HEK293 (cell line): ENCODE results near the gene ODAD3.

Experiments
- CTCF ChIA-PET: fragments of 350-600 bp; formaldehyde crosslinking; extraction: SDS; loops from one replicate; lab custom pipeline; 2021; ENCODE audit warnings: antibody characterized with exemption; lab: Yijun Ruan, JAX
- POLR2A ChIA-PET: fragments of 300-600 bp; formaldehyde crosslinking; extraction: SDS; loops from one replicate; lab custom pipeline; 2020; ENCODE audit warnings: antibody characterized with exemption, inconsistent platforms; lab: Yijun Ruan, JAX
- H3K27ac ChIP-seq: fragments of 200-500 bp; sonication (Bioruptor generic); 2 replicates; pipeline ENCODE4 v1.5.1; 2014; ENCODE audit warnings: low read depth, low read length, control low read depth, inconsistent platforms; ENCODE audit errors: extremely low read depth
- H3K36me3 ChIP-seq, 2 experiments: fragments of 200-500 bp in 1 of 2; sonication (Bioruptor generic) in 1 of 2; 1 replicate in 1 of 2; 2 replicates in 1 of 2; pipeline ENCODE4 v1.5.1; 2014 to 2017; ENCODE audit warnings: inconsistent platforms in 2 of 2, low read length in 2 of 2; ENCODE audit not compliant: control insufficient read depth in 2 of 2, insufficient read depth in 1 of 2
- H3K4me1 ChIP-seq: fragments of 200-500 bp; sonication (Bioruptor generic); 2 replicates; pipeline ENCODE4 v1.5.1; 2014; ENCODE audit warnings: mild to moderate bottlenecking, low read length, inconsistent platforms; ENCODE audit not compliant: control insufficient read depth, insufficient read depth
- H3K4me3 ChIP-seq: 2 replicates; pipeline ENCODE4 v1.5.1; 2011; ENCODE audit warnings: low read depth, mild to moderate bottlenecking, control low read depth, low read length, moderate library complexity
- H3K9me3 ChIP-seq: fragments of 200-500 bp; sonication (Bioruptor generic); 2 replicates; pipeline ENCODE4 v1.5.1; 2014; ENCODE audit warnings: low read depth, low read length, inconsistent platforms; ENCODE audit not compliant: control insufficient read depth, insufficient read depth
- FEZF1 ChIP-seq: fragments of 450-650 bp; formaldehyde crosslinking; IDR thresholded peaks from 2 replicates; pipeline ENCODE4 v1.5.1; 2016; ENCODE audit warnings: missing biosample characterization, missing genetic modification characterization
- GLI4 ChIP-seq: fragments of 450-650 bp; formaldehyde crosslinking; IDR thresholded peaks from 2 replicates; pipeline ENCODE4 v1.5.1; 2016; ENCODE audit warnings: missing biosample characterization, missing genetic modification characterization
- KLF1 ChIP-seq: fragments of 450-650 bp; formaldehyde crosslinking; IDR thresholded peaks from 2 replicates; pipeline ENCODE4 v1.5.1; 2016; ENCODE audit warnings: missing biosample characterization, missing genetic modification characterization
- KLF16 ChIP-seq: fragments of 450-650 bp; formaldehyde crosslinking; IDR thresholded peaks from 2 replicates; pipeline ENCODE4 v1.5.1; 2017; ENCODE audit warnings: missing biosample characterization, missing genetic modification characterization
- KLF7 ChIP-seq: fragments of 450-650 bp; formaldehyde crosslinking; IDR thresholded peaks from 2 replicates; pipeline ENCODE4 v1.5.1; 2016; ENCODE audit warnings: missing biosample characterization, missing genetic modification characterization, borderline replicate concordance
- SP2 ChIP-seq: fragments of 450-650 bp; formaldehyde crosslinking; IDR thresholded peaks from 2 replicates; pipeline ENCODE4 v1.5.1; 2016; ENCODE audit warnings: missing biosample characterization, missing genetic modification characterization
- WT1 ChIP-seq: fragments of 450-650 bp; formaldehyde crosslinking; IDR thresholded peaks from 2 replicates; pipeline ENCODE4 v1.5.1; 2016; ENCODE audit warnings: missing biosample characterization, missing genetic modification characterization
- ZBTB8A ChIP-seq: fragments of 450-650 bp; formaldehyde crosslinking; IDR thresholded peaks from 2 replicates; pipeline ENCODE4 v1.5.1; 2016; ENCODE audit warnings: missing biosample characterization, missing genetic modification characterization
- ZNF184 ChIP-seq: fragments of 450-650 bp; IDR thresholded peaks from 2 replicates; pipeline ENCODE4 v1.5.1; 2018; ENCODE audit warnings: missing biosample characterization, mild to moderate bottlenecking, missing genetic modification characterization
- ZNF2 ChIP-seq: fragments of 450-650 bp; formaldehyde crosslinking; IDR thresholded peaks from 2 replicates; pipeline ENCODE4 v1.5.1; 2016; ENCODE audit warnings: missing biosample characterization, missing genetic modification characterization
- ZNF214 ChIP-seq: fragments of 450-650 bp; formaldehyde crosslinking; IDR thresholded peaks from 2 replicates; pipeline ENCODE4 v1.5.1; 2017; ENCODE audit warnings: missing biosample characterization, mild to moderate bottlenecking, missing genetic modification characterization, borderline replicate concordance
- ZNF302 ChIP-seq: fragments of 450-650 bp; formaldehyde crosslinking; IDR thresholded peaks from 2 replicates; pipeline ENCODE4 v1.5.1; 2016; ENCODE audit warnings: missing biosample characterization, missing genetic modification characterization, low read depth
- ZNF335 ChIP-seq: fragments of 450-650 bp; formaldehyde crosslinking; conservative IDR thresholded peaks from 2 replicates; pipeline ENCODE4 v1.5.1; 2016; ENCODE audit warnings: missing biosample characterization, missing genetic modification characterization
- ZNF416 ChIP-seq: fragments of 450-650 bp; formaldehyde crosslinking; IDR thresholded peaks from 2 replicates; pipeline ENCODE4 v1.5.1; 2016; ENCODE audit warnings: missing biosample characterization, missing genetic modification characterization
- ZNF426 ChIP-seq: fragments of 450-650 bp; formaldehyde crosslinking; IDR thresholded peaks from 2 replicates; pipeline ENCODE4 v1.5.1; 2017; ENCODE audit warnings: missing biosample characterization, missing genetic modification characterization, mild to moderate bottlenecking, inconsistent platforms, moderate library complexity
- ZNF433 ChIP-seq: fragments of 450-650 bp; formaldehyde crosslinking; IDR thresholded peaks from 2 replicates; pipeline ENCODE4 v1.5.1; 2016; ENCODE audit warnings: missing biosample characterization, missing genetic modification characterization, low read depth
- ZNF530 ChIP-seq: fragments of 450-650 bp; formaldehyde crosslinking; IDR thresholded peaks from 2 replicates; pipeline ENCODE4 v1.5.1; 2016; ENCODE audit warnings: low read depth, missing biosample characterization, missing genetic modification characterization
- ZNF549 ChIP-seq: fragments of 450-650 bp; IDR thresholded peaks from 2 replicates; pipeline ENCODE4 v1.5.1; 2018; ENCODE audit warnings: missing biosample characterization, missing genetic modification characterization, mild to moderate bottlenecking, inconsistent platforms, moderate library complexity
- ZNF555 ChIP-seq: fragments of 450-650 bp; formaldehyde crosslinking; conservative IDR thresholded peaks from 2 replicates; pipeline ENCODE4 v1.5.1; 2017; ENCODE audit warnings: missing biosample characterization, mild to moderate bottlenecking, missing genetic modification characterization, inconsistent platforms
- ZNF558 ChIP-seq: fragments of 450-650 bp; formaldehyde crosslinking; IDR thresholded peaks from 2 replicates; pipeline ENCODE4 v1.5.1; 2016; ENCODE audit warnings: missing biosample characterization, missing genetic modification characterization
- ZNF561 ChIP-seq: fragments of 450-650 bp; IDR thresholded peaks from 2 replicates; pipeline ENCODE4 v1.5.1; 2018; ENCODE audit warnings: missing biosample characterization, missing genetic modification characterization, borderline replicate concordance
- ZNF600 ChIP-seq: fragments of 450-650 bp; formaldehyde crosslinking; IDR thresholded peaks from 2 replicates; pipeline ENCODE4 v1.5.1; 2016; ENCODE audit warnings: missing biosample characterization, missing genetic modification characterization
- ZNF629 ChIP-seq: fragments of 450-650 bp; formaldehyde crosslinking; IDR thresholded peaks from 2 replicates; pipeline ENCODE4 v1.5.1; 2017; ENCODE audit warnings: missing biosample characterization, missing genetic modification characterization
- ZNF843 ChIP-seq: fragments of 450-650 bp; formaldehyde crosslinking; IDR thresholded peaks from 2 replicates; pipeline ENCODE4 v1.5.1; 2016; ENCODE audit warnings: missing biosample characterization, missing genetic modification characterization
- ZSCAN16 ChIP-seq: fragments of 450-650 bp; formaldehyde crosslinking; IDR thresholded peaks from 2 replicates; pipeline ENCODE4 v1.5.1; 2016; ENCODE audit warnings: missing biosample characterization, missing genetic modification characterization
- TF ChIP-seq, protein P1 (sequence below): fragments of 450-650 bp; formaldehyde crosslinking; IDR thresholded peaks from 2 replicates; pipeline ENCODE4 v1.5.1; 2016; ENCODE audit warnings: missing biosample characterization, missing genetic modification characterization
- TF ChIP-seq, protein P2 (sequence below): fragments of 450-650 bp; formaldehyde crosslinking; IDR thresholded peaks from 2 replicates; pipeline ENCODE4 v1.5.1; 2016; ENCODE audit warnings: missing biosample characterization, missing genetic modification characterization
- TF ChIP-seq, protein P3 (sequence below): fragments of 450-650 bp; IDR thresholded peaks from 2 replicates; pipeline ENCODE4 v1.5.1; 2018; ENCODE audit warnings: missing biosample characterization, missing genetic modification characterization
- TF ChIP-seq, protein P4 (sequence below): IDR thresholded peaks from 2 replicates; pipeline ENCODE4 v1.6.1; 2011; ENCODE audit warnings: mild to moderate bottlenecking, low read depth, low read length, borderline replicate concordance

ODAD3 gene

DNA sequence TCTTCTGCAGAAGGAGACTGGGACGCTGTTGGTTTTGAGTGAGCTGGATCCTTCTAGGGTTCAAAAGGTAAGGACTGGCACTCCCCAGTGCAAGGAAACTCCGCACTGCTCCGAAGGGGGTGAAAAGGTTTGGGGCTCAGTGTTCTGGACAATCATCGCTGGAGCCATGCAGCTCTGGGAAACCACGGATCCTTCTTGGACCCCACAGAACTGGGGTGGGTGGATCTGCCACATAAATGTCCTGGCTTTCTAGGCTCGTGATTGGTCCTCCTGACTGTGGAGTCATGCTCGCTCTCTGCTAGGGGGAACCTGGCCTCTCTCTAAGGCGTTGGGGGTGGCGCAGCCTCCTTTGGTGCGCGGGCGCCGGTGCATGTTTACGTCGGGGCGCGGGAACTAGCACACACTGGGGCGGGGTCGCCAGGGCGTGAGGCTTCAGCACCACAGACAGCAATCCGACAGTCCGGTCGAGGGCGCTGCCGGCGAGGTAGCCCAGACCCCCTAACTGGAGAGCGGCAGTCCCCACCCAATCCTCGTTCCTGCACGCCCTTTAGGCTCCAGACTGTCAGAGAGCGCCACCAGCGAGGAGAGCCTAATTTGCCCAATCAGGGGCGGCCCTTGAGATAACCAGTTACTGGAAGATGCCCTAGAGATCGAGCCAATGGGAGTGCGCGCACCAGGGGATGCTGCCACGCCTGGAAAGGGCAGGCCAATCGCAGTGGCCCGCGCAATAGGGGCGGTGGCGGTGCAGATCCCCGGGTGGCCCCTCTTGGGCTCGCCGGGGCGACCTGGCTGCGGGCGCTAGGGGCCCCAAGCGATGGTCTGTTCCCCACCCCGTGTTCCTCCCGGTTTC, 46.8 kb upstream of the ODAD3 start (continued):
- TF ChIP-seq, protein P1, sequence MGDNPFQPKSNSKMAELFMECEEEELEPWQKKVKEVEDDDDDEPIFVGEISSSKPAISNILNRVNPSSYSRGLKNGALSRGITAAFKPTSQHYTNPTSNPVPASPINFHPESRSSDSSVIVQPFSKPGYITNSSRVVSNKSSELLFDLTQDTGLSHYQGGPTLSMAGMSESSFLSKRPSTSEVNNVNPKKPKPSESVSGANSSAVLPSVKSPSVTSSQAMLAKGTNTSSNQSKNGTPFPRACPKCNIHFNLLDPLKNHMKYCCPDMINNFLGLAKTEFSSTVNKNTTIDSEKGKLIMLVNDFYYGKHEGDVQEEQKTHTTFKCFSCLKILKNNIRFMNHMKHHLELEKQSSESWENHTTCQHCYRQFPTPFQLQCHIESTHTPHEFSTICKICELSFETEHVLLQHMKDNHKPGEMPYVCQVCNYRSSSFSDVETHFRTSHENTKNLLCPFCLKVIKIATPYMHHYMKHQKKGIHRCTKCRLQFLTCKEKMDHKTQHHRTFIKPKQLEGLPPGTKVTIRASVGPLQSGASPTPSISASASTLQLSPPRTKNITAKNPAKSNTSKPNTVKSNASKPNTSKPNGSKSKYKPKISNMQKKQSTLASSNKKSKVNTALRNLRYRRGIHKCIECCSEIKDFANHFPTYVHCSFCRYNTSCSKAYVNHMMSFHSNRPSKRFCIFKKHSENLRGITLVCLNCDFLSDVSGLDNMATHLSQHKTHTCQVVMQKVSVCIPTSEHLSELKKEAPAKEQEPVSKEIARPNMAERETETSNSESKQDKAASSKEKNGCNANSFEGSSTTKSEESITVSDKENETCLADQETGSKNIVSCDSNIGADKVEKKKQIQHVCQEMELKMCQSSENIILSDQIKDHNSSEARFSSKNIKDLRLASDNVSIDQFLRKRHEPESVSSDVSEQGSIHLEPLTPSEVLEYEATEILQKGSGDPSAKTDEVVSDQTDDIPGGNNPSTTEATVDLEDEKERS (tag by site-specific recombination): no peak
- TF ChIP-seq, protein P2, sequence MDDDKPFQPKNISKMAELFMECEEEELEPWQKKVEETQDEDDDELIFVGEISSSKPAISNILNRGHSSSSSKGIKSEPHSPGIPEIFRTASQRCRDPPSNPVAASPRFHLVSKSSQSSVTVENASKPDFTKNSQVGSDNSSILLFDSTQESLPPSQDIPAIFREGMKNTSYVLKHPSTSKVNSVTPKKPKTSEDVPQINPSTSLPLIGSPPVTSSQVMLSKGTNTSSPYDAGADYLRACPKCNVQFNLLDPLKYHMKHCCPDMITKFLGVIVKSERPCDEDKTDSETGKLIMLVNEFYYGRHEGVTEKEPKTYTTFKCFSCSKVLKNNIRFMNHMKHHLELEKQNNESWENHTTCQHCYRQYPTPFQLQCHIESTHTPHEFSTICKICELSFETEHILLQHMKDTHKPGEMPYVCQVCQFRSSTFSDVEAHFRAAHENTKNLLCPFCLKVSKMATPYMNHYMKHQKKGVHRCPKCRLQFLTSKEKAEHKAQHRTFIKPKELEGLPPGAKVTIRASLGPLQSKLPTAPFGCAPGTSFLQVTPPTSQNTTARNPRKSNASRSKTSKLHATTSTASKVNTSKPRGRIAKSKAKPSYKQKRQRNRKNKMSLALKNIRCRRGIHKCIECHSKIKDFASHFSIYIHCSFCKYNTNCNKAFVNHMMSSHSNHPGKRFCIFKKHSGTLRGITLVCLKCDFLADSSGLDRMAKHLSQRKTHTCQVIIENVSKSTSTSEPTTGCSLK (tag by site-specific recombination): no peak
- TF ChIP-seq ZNF549 (tag by site-specific recombination) (no peak), ZNF558 (tag by site-specific recombination) (no peak), ZNF335 (no peak), ZNF214 (no peak), ZBTB8A (tag by site-specific recombination) (peak; percentile 99), KLF1 (peak; percentile 85), ZNF629 (tag by site-specific recombination) (no peak), ZNF302 (tag by site-specific recombination) (no peak), FEZF1 (tag by site-specific recombination) (no peak), ZNF561 (tag by site-specific recombination) (no peak; the same call in 1 of the 2 replicates), ZSCAN16 (no peak), ZNF2 (tag by site-specific recombination) (no peak), ZNF433 (no peak), SP2 (tag by site-specific recombination) (peak; percentile 94), ZNF426 (tag by site-specific recombination) (no peak), ZNF555 (tag by site-specific recombination) (no peak)
- TF ChIP-seq, protein P3, sequence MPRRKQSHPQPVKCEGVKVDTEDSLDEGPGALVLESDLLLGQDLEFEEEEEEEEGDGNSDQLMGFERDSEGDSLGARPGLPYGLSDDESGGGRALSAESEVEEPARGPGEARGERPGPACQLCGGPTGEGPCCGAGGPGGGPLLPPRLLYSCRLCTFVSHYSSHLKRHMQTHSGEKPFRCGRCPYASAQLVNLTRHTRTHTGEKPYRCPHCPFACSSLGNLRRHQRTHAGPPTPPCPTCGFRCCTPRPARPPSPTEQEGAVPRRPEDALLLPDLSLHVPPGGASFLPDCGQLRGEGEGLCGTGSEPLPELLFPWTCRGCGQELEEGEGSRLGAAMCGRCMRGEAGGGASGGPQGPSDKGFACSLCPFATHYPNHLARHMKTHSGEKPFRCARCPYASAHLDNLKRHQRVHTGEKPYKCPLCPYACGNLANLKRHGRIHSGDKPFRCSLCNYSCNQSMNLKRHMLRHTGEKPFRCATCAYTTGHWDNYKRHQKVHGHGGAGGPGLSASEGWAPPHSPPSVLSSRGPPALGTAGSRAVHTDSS (tag by site-specific recombination): no peak

DNA sequence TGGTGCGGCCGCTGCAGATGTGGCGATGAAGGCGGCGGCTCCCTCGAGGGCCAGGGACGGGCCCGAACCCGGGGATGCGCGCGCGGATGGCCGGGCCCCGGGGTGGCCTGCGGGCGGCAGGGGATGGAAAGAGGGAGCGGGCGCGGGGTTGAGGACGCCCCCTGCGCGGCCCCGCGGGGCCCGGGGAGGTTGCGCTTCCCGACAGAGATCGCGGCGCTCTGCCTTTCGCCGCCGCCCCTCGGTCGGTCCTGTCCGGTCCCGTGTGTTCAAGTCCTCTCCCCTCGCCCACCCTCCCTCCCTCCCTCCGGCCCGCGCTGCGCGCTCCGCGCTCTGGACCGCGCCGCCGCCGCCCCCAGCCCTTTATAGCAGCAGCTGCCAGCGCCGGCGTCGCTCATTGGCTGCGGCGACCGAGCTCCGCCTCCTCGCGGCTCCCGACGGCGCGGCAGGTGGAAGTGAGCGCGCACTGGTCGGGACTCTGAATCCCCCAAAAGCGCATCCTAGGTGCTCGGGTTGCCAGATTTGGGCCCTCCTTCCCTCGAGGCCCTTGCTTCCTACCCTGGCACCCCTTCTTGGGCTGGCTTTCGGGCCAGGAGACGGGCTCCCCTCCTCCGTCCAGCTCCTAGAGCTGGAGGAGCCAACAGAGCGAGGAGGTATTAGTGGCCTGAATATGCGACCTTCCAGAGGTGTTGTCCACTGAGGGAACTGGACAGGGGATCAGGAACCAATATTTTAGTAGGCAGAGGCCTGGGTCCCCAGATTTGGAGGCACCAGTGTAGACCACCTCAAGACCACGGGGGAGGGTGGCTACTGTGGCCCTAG, 46.0 kb upstream of the ODAD3 start, which contains the start of gene ELAVL3:
ELAVL3 (minus strand) TSS at position 332 of the 819 bp plus-strand sequence. CDS start 438 bp downstream, outside the sequence.
- H3K4me3 ChIP-seq: no peak within 1 kb of the TSS
- POLR2A ChIA-PET: no interaction called here
- H3K36me3 ChIP-seq: peaks cover 0 to 3% of the 10 kb centered on the region in 2 experiments; a peak in 2 of 3 replicates
- H3K4me1 ChIP-seq: no peaks in the 10 kb centered on the region
- no peaks in the 10 kb centered on the region for H3K9me3 ChIP-seq
- CTCF ChIA-PET: interaction anchor here (0.6 to 3.4 kb wide), 5 partner anchors 9 to 187 kb away, joined by 3 to 42 read pairs (median 4); partner anchors contain the start of gene EPOR
- no peak within 1 kb of the TSS for H3K27ac ChIP-seq
- TF ChIP-seq ZNF600 (tag by site-specific recombination) (no peak), WT1 (tag by site-specific recombination) (no peak), KLF7 (tag by site-specific recombination) (no peak), GLI4 (tag by site-specific recombination) (no peak), KLF16 (tag by site-specific recombination) (no peak), ZNF843 (tag by site-specific recombination) (no peak), ZNF184 (tag by site-specific recombination) (no peak), ZNF416 (tag by site-specific recombination) (no peak), ZNF530 (tag by site-specific recombination) (no peak)
- TF ChIP-seq, protein P4, sequence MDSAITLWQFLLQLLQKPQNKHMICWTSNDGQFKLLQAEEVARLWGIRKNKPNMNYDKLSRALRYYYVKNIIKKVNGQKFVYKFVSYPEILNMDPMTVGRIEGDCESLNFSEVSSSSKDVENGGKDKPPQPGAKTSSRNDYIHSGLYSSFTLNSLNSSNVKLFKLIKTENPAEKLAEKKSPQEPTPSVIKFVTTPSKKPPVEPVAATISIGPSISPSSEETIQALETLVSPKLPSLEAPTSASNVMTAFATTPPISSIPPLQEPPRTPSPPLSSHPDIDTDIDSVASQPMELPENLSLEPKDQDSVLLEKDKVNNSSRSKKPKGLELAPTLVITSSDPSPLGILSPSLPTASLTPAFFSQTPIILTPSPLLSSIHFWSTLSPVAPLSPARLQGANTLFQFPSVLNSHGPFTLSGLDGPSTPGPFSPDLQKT: no peak
